Activated CD8-positive, alpha-beta T cell treated with anti-CD3 and anti-CD28 coated beads, Interleukin-2, amount 10 ng/mL, durations not matched to agents 7 days and 5 days (primary cell): Measurements from ENCODE around the gene EFCAB12. TPM values are rescaled to one million over a fixed set of nuclear protein-coding genes. Genes with fewer than 3 reads are reported as not detected.

Experiments used
- total RNA-seq, 2 experiments: library from RNA; stranded (reverse); gene quantifications; one replicate each; pipeline ENCODE4 v1.2.3, GENCODE V29; 2021

EFCAB12 gene
- total RNA-seq, 2 experiments from 2014 or later, result 0.42 to 0.45 TPM

Other genes with a start within 250 kb of the EFCAB12 start
- 100 to 1,000 TPM; 263 to 273 TPM for gene CNBP, start 244.7 kb downstream of the EFCAB12 start, total RNA-seq
- 100 to 1,000 TPM; 135 to 140 TPM for gene COPG1, start 179.0 kb downstream of the EFCAB12 start, total RNA-seq
- gene HMCES, start 149.8 kb downstream of the EFCAB12 start, total RNA-seq, result 10 to 100 TPM; 58.2 to 62.2 TPM
- gene MBD4, start 11.3 kb upstream of the EFCAB12 start, total RNA-seq, result 10 to 100 TPM; 50.1 to 50.6 TPM
- 10 to 100 TPM; 22.3 to 25.6 TPM for gene IFT122, start 11.6 kb upstream of the EFCAB12 start, total RNA-seq
- gene RHO, start 100.0 kb upstream of the EFCAB12 start, total RNA-seq, result not detected
- gene H1-8, start 114.5 kb upstream of the EFCAB12 start, total RNA-seq, result not detected
- gene PLXND1, start 178.0 kb upstream of the EFCAB12 start, total RNA-seq, result 1 to 10 TPM; 3.7 to 4.1 TPM